Activated CD4-positive, alpha-beta T cell treated with anti-CD3 and anti-CD28 coated beads, Interleukin-2, amount 10 ng/mL, durations not matched to agents 7 days and 5 days (primary cell): ENCODE measurements around the gene ELMO1. TPM values are rescaled to one million over a fixed set of nuclear protein-coding genes. Genes with fewer than 3 reads are reported as not detected.

Experiments used
- CTCF ChIA-PET: fragments of 350-600 bp; sonication (Branson Sonifier 250); formaldehyde crosslinking; loops from one replicate; lab custom pipeline; 2021; ENCODE audit warnings: antibody characterized with exemption; lab: Charles Lee
- POLR2A ChIA-PET: fragments of 350-600 bp; sonication (Branson Sonifier 250); formaldehyde crosslinking; loops from one replicate; lab custom pipeline; 2021; ENCODE audit warnings: antibody characterized with exemption; lab: Charles Lee
- DNase-seq: peaks from one replicate; pipeline ENCODE4 v3.0.0-alpha.2; 2020
- H3K27ac Mint-ChIP-seq: one replicate; pipeline ENCODE4 v1.8.0; 2021; ENCODE audit warnings: mild to moderate bottlenecking, moderate library complexity, mixed read lengths
- H3K27me3 Mint-ChIP-seq: one replicate; pipeline ENCODE4 v1.8.0; 2021; ENCODE audit warnings: mixed read lengths
- H3K36me3 Mint-ChIP-seq: one replicate; pipeline ENCODE4 v1.8.0; 2021; ENCODE audit warnings: low read depth, mixed read lengths
- H3K4me1 Mint-ChIP-seq: one replicate; pipeline ENCODE4 v1.8.0; 2021; ENCODE audit warnings: mixed read lengths
- H3K4me3 Mint-ChIP-seq: one replicate; pipeline ENCODE4 v1.8.0; 2021; ENCODE audit warnings: mild to moderate bottlenecking, moderate library complexity, mixed read lengths
- H3K9me3 Mint-ChIP-seq: one replicate; pipeline ENCODE4 v1.8.0; 2021; ENCODE audit warnings: mixed read lengths
- total RNA-seq, 2 experiments: library from RNA; stranded (reverse); gene quantifications; one replicate each; pipeline ENCODE4 v1.2.3, GENCODE V29; 2021

The ELMO1 gene
- total RNA-seq, 2 experiments from 2014 or later = 99.8 to 142 TPM

GRCh38 chr7:37201876-37202198 lies 246.8 kb downstream of the ELMO1 start:
- Mint-ChIP-seq H3K4me1 (peaks cover 14% of the 10 kb centered on the region), H3K36me3 (peaks cover 38% of the 10 kb centered on the region), H3K27me3 (no peaks in the 10 kb centered on the region), H3K27ac (no peak overlapping the region), H3K4me3 (no peak overlapping the region), H3K9me3 (no peaks in the 10 kb centered on the region)
- ChIA-PET POLR2A (no interaction called here), CTCF (interaction anchor here (1.2 to 1.5 kb wide), 2 partner anchors 13 to 478 kb away, joined by 3 read pairs; partner anchors contain the start of gene AOAH)
- DNase-seq = no peak

DNA sequence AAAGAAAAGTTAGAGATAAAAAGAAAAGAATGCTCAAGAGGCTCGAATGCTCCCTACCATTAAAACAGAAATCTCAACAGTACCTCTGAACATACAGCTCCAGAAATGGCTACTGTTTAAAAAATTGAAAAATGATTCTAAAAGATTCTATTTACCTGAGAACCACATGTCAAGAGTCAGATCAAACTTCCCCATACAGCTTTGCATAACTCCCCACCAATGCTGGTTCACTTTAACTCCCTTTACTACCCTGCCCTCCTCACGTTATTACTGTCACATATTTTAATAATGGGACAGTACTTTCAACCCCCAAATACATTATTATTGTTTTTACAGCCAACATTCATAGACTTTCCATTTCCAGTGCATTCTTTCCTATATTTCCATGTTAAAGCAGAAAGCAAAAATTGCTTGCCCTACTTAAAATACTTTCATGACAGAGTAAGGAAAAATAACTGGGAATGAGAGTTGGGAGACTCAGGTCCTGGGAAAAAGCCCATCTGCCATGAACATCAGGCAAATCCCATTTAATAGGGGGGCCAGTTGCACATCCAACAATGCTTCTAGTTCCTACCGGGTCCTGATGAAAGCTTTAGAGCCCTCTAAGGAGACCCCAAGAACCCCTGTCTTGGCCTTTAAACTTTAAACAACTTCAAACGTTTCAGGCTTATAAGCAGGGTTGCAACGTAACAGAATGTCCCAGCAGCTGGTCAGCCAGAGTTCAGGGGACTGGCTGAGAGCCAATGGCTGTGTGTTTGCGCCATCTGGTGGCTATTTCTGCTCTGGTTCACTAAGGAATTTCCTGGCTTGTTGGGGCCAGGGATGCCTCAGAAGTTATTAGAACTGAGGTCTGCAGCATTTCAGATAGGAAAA lies 247.4 kb downstream of the ELMO1 start:
- peak; percentile 50 for DNase-seq
- no peaks in the 10 kb centered on the region for H3K27me3 Mint-ChIP-seq
- ChIA-PET CTCF (interaction anchor here (0.6 to 1.9 kb wide), 9 partner anchors 13 to 759 kb away, joined by 3 to 9 read pairs (median 3); partner anchors contain the start of gene AOAH), POLR2A (interaction anchor here (0.5 kb wide), 1 partner anchor 152 kb away, joined by 6 read pairs; no protein-coding TSS in a partner anchor)
- no peak overlapping the region for H3K27ac Mint-ChIP-seq
- H3K4me3 Mint-ChIP-seq = no peak overlapping the region
- H3K4me1 Mint-ChIP-seq = peaks cover 12% of the 10 kb centered on the region
- no peaks in the 10 kb centered on the region for H3K9me3 Mint-ChIP-seq
- H3K36me3 Mint-ChIP-seq = peaks cover 35% of the 10 kb centered on the region

GRCh38 chr7:37198906-37199485 lies 249.7 kb downstream of the ELMO1 start:
- H3K36me3 Mint-ChIP-seq = peaks cover 20% of the 10 kb centered on the region
- no peaks in the 10 kb centered on the region for H3K9me3 Mint-ChIP-seq
- no peak overlapping the region for H3K4me3 Mint-ChIP-seq
- no peak overlapping the region for H3K27ac Mint-ChIP-seq
- peaks cover 4% of the 10 kb centered on the region for H3K4me1 Mint-ChIP-seq
- POLR2A ChIA-PET = no interaction called here
- peak; percentile 83 for DNase-seq
- no peaks in the 10 kb centered on the region for H3K27me3 Mint-ChIP-seq
- CTCF ChIA-PET = interaction anchor here (0.7 to 2.0 kb wide), 10 partner anchors 11 to 712 kb away, joined by 3 to 11 read pairs (median 4); no protein-coding TSS in a partner anchor

- Mint-ChIP-seq H3K4me1 (peaks cover 11% of the 10 kb centered on the region), H3K36me3 (peaks cover 14% of the 10 kb centered on the region), H3K27me3 (no peaks in the 10 kb centered on the region), H3K9me3 (no peaks in the 10 kb centered on the region), H3K27ac (no peak overlapping the region), H3K4me3 (no peak overlapping the region)
- no peak for DNase-seq
- POLR2A ChIA-PET = no interaction called here
- CTCF ChIA-PET = interaction anchor here (0.7 to 2.0 kb wide), 9 partner anchors 10 to 711 kb away, joined by 3 to 11 read pairs (median 3); no protein-coding TSS in a partner anchor
These were observed 250.4 kb downstream of the ELMO1 start for GRCh38 chr7:37198041-37198905.

- no peak for DNase-seq
- peaks cover 13% of the 10 kb centered on the region for H3K4me1 Mint-ChIP-seq
- no peak overlapping the region for H3K27ac Mint-ChIP-seq
- peaks cover 14% of the 10 kb centered on the region for H3K36me3 Mint-ChIP-seq
- ChIA-PET POLR2A (no interaction called here), CTCF (interaction anchor here (1.1 to 1.5 kb wide), 3 partner anchors 8 to 26 kb away, joined by 3 to 4 read pairs (median 3); no protein-coding TSS in a partner anchor)
- H3K9me3 Mint-ChIP-seq = no peaks in the 10 kb centered on the region
- no peaks in the 10 kb centered on the region for H3K27me3 Mint-ChIP-seq
- no peak overlapping the region for H3K4me3 Mint-ChIP-seq
These were observed 251.6 kb downstream of the ELMO1 start for GRCh38 chr7:37197108-37197507.

DNA sequence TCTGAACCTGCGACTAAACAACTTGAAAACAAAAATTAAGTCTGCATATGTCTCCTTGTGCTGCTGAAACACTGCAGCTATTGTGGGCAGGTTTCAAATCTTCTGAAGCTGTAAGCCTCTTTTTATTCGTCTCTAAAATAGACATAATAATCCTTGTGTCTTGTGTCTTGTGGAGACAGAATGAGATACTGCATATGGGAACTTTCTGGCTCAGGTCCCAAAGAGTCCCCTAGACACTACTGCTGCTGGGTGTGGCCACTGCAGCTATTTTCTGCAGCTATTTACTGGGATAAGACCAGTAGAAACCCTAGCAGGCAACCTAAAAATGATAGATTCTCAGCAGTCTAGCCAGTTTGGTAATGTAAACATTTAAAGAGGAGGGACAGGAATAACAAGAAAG lies 252.0 kb downstream of the ELMO1 start:
- ChIA-PET POLR2A (no interaction called here), CTCF (interaction anchor here (1.1 to 1.5 kb wide), 4 partner anchors 9 to 26 kb away, joined by 3 to 4 read pairs (median 3); no protein-coding TSS in a partner anchor)
- H3K27me3 Mint-ChIP-seq = no peaks in the 10 kb centered on the region

GRCh38 chr7:37195388-37195787 lies 253.3 kb downstream of the ELMO1 start:
- no peak for DNase-seq
- Mint-ChIP-seq H3K4me1 (peaks cover 11% of the 10 kb centered on the region), H3K4me3 (no peak overlapping the region), H3K9me3 (no peaks in the 10 kb centered on the region), H3K27me3 (no peaks in the 10 kb centered on the region), H3K27ac (no peak overlapping the region), H3K36me3 (peaks cover 14% of the 10 kb centered on the region)
- ChIA-PET POLR2A (interaction anchor here (0.5 kb wide), 1 partner anchor 211 kb away, joined by 3 read pairs; no protein-coding TSS in a partner anchor), CTCF (interaction anchor here (1.3 kb wide), 1 partner anchor 13 kb away, joined by 3 read pairs; no protein-coding TSS in a partner anchor)

More for the DNA sequence above, 252.0 kb downstream of the ELMO1 start:
- Mint-ChIP-seq H3K27ac (no peak overlapping the region), H3K4me3 (no peak overlapping the region), H3K9me3 (no peaks in the 10 kb centered on the region), H3K36me3 (peaks cover 14% of the 10 kb centered on the region), H3K4me1 (peaks cover 12% of the 10 kb centered on the region)
- no peak for DNase-seq

- CTCF ChIA-PET = interaction anchor here (2.0 kb wide), 1 partner anchor 13 kb away, joined by 8 read pairs; no protein-coding TSS in a partner anchor
- Mint-ChIP-seq H3K36me3 (peaks cover 14% of the 10 kb centered on the region), H3K4me3 (no peak overlapping the region), H3K4me1 (peaks cover 11% of the 10 kb centered on the region), H3K27ac (no peak overlapping the region), H3K9me3 (no peaks in the 10 kb centered on the region), H3K27me3 (no peaks in the 10 kb centered on the region)
- POLR2A ChIA-PET = no interaction called here
- DNase-seq = no peak
These were observed 253.7 kb downstream of the ELMO1 start for GRCh38 chr7:37194943-37195342.

DNA sequence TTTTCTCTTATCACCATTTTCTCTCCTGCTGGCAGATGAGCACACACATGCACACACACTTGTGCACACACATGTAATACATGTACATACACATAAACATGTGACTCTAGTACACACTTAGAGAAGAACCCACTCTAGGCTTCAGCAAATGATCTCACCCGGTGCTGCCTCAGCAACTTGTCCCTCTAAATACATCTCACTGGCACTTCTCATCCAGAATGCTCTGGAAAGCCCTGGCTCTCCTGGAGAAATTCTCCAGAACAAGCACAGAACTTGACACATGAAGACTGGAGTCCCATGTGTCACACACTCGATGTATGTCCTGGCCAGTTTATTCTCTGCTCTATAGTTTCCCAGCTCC lies 254.9 kb downstream of the ELMO1 start:
- ChIA-PET POLR2A (no interaction called here), CTCF (interaction anchor here (0.7 to 2.0 kb wide), 2 partner anchors 12 to 215 kb away, joined by 3 to 8 read pairs; no protein-coding TSS in a partner anchor)
- H3K36me3 Mint-ChIP-seq = peaks cover 22% of the 10 kb centered on the region
- H3K4me3 Mint-ChIP-seq = no peak overlapping the region
- H3K9me3 Mint-ChIP-seq = no peaks in the 10 kb centered on the region
- DNase-seq = no peak
- no peaks in the 10 kb centered on the region for H3K27me3 Mint-ChIP-seq
- no peak overlapping the region for H3K27ac Mint-ChIP-seq
- peaks cover 11% of the 10 kb centered on the region for H3K4me1 Mint-ChIP-seq

DNA sequence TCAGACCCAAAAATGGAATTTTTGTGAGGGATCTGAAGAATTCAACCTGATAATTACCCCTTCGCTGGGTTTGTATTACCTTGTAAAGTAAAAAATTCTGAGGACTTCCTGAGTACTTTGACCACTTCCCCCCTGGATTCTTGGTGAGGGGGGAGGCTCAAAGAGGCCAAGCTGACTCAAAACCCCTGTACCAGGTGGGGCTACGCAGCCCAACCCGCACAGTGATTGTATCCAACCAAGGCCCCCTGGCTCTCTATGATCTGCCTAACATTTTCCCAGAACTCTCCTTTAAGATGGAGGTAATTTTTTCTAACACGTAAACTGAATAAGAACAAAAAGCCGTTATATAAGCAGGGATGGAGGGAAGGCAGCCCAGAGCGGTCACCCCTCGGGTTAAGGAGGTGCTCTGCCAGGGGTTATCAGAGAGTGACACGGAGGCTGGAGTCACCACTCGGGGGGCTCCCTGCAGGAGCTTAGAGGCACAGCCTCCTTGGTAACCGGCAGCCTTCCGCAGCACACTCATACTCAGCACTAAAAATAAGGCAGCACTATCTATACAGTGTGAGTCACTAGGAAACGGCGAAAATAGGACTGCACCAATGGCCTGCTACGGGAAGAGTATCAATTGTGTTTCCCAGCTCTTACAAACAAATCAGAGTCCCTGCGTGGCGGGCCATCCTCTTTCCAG lies 255.4 kb downstream of the ELMO1 start:
- Mint-ChIP-seq H3K27me3 (no peaks in the 10 kb centered on the region), H3K4me1 (peaks cover 11% of the 10 kb centered on the region), H3K36me3 (peaks cover 23% of the 10 kb centered on the region), H3K9me3 (no peaks in the 10 kb centered on the region), H3K27ac (no peak overlapping the region), H3K4me3 (no peak overlapping the region)
- ChIA-PET CTCF (interaction anchor here (2.0 kb wide), 1 partner anchor 11 kb away, joined by 8 read pairs; no protein-coding TSS in a partner anchor), POLR2A (no interaction called here)
- DNase-seq = no peak

DNA sequence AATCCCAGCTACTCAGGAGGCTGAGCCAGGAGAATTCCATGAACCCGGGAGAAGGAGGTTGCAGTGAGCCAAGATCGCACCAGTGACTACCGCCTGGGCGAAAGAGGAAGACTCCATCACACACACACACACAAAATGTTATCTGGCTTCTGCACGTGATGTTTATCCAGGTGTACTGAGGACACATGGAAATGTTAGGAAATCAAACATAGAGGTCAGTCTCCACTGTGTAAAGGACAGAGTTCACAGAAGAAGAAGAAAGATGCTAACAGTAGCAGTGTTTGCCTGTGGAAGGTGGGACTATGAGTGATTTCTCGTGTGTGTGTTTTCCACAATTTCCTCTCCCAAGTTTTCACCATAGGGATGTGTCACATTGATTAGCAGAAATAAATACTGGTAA lies 256.9 kb downstream of the ELMO1 start:
- H3K27ac Mint-ChIP-seq = no peak overlapping the region
- no peak overlapping the region for H3K4me3 Mint-ChIP-seq
- ChIA-PET CTCF (no interaction called here), POLR2A (no interaction called here)
- peaks cover 16% of the 10 kb centered on the region for H3K4me1 Mint-ChIP-seq
- no peaks in the 10 kb centered on the region for H3K9me3 Mint-ChIP-seq
- DNase-seq = no peak
- H3K36me3 Mint-ChIP-seq = peaks cover 18% of the 10 kb centered on the region
- H3K27me3 Mint-ChIP-seq = no peaks in the 10 kb centered on the region

- no peak overlapping the region for H3K4me3 Mint-ChIP-seq
- peaks cover 9% of the 10 kb centered on the region for H3K36me3 Mint-ChIP-seq
- DNase-seq = no peak
- POLR2A ChIA-PET = no interaction called here
- CTCF ChIA-PET = no interaction called here
- H3K27ac Mint-ChIP-seq = no peak overlapping the region
- no peaks in the 10 kb centered on the region for H3K27me3 Mint-ChIP-seq
- H3K9me3 Mint-ChIP-seq = no peaks in the 10 kb centered on the region
- H3K4me1 Mint-ChIP-seq = peaks cover 7% of the 10 kb centered on the region
These were observed 261.5 kb downstream of the ELMO1 start for GRCh38 chr7:37187179-37187578.
